HG02759 (cell line): ENCODE data around the gene FIGNL2.
"Not testable (repeated sequence)": the region's sequence is repeated elsewhere in the genome, so short reads cannot be mapped to it uniquely, and the experiment has no call there.

Source experiments
- ATAC-seq: cut with Tn5 transposase; IDR thresholded peaks from one replicate; pipeline ENCODE4 v1.9.1; 2021; ENCODE audit warnings: mild to moderate bottlenecking, moderate library complexity; ENCODE audit not compliant: unreplicated experiment

The FIGNL2 gene, protein sequence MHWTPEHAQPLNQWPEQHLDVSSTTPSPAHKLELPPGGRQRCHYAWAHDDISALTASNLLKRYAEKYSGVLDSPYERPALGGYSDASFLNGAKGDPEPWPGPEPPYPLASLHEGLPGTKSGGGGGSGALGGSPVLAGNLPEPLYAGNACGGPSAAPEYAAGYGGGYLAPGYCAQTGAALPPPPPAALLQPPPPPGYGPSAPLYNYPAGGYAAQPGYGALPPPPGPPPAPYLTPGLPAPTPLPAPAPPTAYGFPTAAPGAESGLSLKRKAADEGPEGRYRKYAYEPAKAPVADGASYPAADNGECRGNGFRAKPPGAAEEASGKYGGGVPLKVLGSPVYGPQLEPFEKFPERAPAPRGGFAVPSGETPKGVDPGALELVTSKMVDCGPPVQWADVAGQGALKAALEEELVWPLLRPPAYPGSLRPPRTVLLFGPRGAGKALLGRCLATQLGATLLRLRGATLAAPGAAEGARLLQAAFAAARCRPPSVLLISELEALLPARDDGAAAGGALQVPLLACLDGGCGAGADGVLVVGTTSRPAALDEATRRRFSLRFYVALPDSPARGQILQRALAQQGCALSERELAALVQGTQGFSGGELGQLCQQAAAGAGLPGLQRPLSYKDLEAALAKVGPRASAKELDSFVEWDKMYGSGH

GRCh38 chr12:51848326-51848727 is at the start of gene FIGNL2:
FIGNL2 (minus strand) TSS chr12:51848718; CDS start chr12:51822413, 26,305 bp downstream.
- ATAC-seq, result no peak

GRCh38 chr12:51897181-51897580 is 48.7 kb upstream of the FIGNL2 start:
- ATAC-seq, result no peak

- no peak for ATAC-seq
Observed at GRCh38 chr12:51896236-51896635, 47.7 kb upstream of the FIGNL2 start.

DNA sequence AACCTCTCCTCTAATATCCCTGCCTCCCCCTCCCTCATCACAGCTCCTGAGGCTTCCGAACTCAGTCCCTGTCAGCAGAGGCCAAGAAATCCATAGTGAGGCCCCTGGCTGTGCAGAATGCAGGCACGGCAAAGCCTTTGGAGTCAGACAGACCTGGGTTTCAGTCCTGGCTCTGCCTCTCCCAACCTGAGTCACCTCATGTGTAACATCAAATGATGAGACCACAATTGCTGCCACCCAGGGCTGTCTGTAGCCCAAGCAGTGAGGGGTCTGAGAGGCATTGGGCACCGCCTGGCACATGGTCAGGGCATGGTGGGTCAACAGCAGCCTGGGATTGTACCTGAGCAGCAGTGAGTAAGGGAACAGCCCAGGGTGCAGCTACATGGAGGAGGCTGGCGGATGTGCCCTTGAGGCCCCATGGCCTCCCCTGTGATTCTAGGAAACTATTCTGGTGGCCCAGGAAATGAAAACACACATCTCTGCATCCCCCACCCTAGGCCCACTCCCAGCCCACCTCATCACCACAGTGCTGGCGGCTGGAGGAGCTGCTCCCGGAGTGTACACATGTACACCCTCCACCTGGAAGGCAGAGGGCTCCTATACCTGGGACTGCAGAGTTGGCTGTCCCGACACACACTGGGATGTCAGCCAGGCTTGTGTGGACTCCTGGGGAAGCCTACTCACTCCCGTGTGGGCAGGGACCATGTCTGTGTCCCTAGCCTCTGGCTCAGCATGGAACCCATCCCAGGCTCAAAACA is 47.0 kb upstream of the FIGNL2 start:
- ATAC-seq, result no peak

GRCh38 chr12:51893786-51894185 is 45.3 kb upstream of the FIGNL2 start:
- no peak for ATAC-seq

GRCh38 chr12:51891843-51892242 is 43.3 kb upstream of the FIGNL2 start:
- ATAC-seq, result no peak

- no peak for ATAC-seq
Observed at GRCh38 chr12:51890511-51891171, 42.1 kb upstream of the FIGNL2 start.

DNA sequence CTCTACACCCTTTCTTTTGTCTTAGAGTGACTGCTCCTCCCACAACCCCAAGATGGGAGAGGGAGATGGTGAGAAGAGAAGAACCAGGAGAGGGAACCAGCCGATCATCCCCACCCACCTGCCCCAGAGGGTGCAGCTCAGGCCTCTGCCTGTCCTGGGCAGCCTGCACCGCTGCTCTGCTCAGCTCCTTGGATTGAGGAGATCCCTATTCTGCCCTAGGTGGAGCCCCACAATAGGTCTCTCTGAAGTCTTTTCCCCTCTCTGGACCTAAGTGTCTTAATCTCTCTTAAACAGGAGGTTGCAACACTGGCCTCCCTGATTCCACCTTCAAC is 41.6 kb upstream of the FIGNL2 start:
- no peak for ATAC-seq

GRCh38 chr12:51889216-51890132 is 41.0 kb upstream of the FIGNL2 start:
- ATAC-seq, result no peak

DNA sequence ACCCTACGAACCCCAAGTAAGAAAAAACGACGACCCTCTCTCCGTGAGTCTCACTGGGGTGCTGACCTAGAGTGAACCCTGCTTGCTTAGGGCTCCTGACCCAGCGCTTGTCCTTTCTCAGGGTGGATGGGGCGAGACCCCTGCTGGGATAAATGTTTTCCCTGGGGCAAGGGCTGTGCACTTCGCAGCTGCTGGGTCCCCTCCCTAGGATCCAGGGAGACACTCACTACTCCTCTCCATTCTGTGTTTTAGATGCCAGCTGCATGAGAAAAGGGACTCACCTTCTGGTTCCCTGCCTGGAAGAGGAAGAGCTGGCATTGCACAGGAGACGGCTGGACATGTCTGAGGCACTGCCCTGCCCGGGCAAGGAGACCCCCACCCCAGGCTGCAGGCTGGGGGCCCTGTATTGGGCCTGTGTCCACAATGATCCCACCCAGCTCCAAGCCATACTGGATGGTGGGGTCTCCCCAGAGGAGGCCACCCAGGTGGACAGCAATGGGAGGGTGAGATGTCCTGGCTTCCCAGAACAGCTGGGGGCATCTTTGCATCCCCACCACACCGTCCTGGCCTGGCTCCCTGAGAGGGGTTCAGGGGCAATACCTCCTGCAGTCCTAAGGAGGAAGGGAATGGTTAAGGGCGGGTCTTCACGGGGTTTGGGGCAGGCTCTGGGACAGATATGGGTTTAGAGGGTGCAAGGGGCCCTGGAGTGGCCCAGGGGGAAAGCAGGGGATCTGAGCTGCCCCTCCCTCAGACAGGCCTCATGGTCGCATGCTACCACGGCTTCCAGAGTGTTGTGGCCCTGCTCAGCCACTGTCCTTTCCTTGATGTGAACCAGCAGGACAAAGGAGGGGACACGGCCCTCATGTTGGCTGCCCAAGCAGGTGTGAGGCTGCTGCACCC is 40.0 kb upstream of the FIGNL2 start:
- no peak for ATAC-seq

DNA sequence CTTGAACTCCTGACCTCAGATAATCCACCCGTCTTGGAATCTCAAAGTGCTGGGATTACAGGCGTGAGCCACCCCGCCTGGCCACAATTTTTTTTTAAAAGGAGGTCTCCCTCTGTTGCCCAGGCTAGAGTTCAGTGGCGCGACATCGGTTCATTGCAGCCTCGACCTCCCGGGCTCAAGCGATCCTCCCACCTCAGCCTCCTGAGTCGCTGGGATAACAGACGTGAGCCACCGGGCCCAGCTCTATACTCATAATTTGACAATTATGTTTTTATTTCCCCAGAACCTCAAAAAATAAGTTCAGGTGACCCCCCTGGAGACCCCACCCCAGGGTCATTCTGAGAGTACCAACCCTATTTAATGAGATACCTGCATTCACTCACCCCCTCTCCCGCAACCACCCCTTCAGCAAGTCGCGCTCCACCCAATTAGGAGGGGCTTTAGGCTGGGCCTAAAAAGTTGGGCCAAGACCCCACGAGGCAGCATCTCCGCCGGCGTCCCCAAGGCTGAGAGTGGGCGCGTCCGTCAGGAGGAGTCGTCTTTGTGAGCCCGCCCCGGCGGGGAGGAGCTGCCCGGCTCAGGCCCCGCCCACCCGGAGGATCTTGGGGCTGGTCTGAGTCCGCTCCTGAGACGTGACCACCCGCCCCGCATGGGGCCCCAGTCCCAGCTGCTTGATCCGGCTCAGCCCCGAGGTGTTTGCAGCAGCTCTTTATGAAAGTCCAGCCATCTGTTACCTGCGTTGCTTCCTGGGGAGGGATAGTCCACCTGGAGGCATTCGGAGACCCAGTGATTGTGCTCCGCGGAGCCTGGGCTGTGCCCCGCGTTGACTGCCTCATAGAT is 39.2 kb upstream of the FIGNL2 start, which contains the start of gene ANKRD33:
Gene ANKRD33 (plus strand): TSS at position 628 of the 840 bp plus-strand sequence. CDS start 84 bp downstream, at position 712.
- ATAC-seq, result no peak

- no peak for ATAC-seq
Observed at GRCh38 chr12:51886021-51886710, 37.6 kb upstream of the FIGNL2 start.

GRCh38 chr12:51885294-51886020 is 36.9 kb upstream of the FIGNL2 start:
- ATAC-seq, result not testable (repeated sequence)

DNA sequence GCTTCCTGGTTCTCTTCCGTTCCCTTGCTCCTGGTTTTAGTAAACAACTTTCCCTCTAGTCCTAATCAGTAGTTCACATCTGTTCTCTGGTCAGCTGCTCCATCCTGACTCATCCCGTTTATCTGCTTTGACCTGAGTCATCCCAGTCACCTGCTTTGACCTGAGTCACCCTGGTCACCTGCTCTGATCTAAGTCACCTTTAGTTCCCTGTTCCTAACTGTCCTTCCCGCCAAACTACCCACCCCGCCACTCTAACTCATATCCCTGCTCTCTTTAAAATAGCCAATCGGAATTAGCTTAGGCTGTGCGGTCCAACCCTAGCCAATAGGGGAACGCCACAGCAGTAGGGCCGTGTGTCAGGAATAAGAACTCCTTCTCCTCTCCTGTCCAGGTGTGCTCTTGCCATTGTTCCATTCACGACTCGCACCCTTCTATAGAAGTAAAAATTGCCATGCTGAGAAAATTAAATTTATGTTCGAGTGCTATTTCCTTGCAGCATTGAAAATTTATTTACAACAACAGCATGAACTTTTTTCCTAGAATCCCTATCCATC is 36.2 kb upstream of the FIGNL2 start:
- no peak for ATAC-seq

- ATAC-seq, result no peak
Observed at GRCh38 chr12:51883998-51884675, 35.6 kb upstream of the FIGNL2 start.

GRCh38 chr12:51883295-51883694 is 34.8 kb upstream of the FIGNL2 start:
- ATAC-seq, result no peak
